Osteocyte (in vitro differentiated cells): ENCODE results near the gene PPP2R2B. TPM values are rescaled to one million over a fixed set of nuclear protein-coding genes. Genes with fewer than 3 reads are reported as not detected.

Experiments used
- DNase-seq: peaks from one replicate; pipeline ENCODE4 v3.0.0; 2021; ENCODE audit warnings: mixed read lengths; ENCODE audit not compliant: unreplicated experiment; ENCODE audit errors: extremely low spot score
- H3K27ac Mint-ChIP-seq: one replicate; pipeline ENCODE4 v1.8.0; 2021; ENCODE audit warnings: mild to moderate bottlenecking, mixed read lengths; ENCODE audit not compliant: unreplicated experiment
- H3K27me3 Mint-ChIP-seq: one replicate; pipeline ENCODE4 v1.8.0; 2021; ENCODE audit warnings: mixed read lengths; ENCODE audit not compliant: unreplicated experiment
- H3K36me3 Mint-ChIP-seq: one replicate; pipeline ENCODE4 v1.8.0; 2021; ENCODE audit warnings: mixed read lengths; ENCODE audit not compliant: unreplicated experiment
- H3K4me1 Mint-ChIP-seq: one replicate; pipeline ENCODE4 v1.8.0; 2021; ENCODE audit warnings: mixed read lengths; ENCODE audit not compliant: unreplicated experiment
- H3K4me3 Mint-ChIP-seq: one replicate; pipeline ENCODE4 v1.8.0; 2021; ENCODE audit warnings: mild to moderate bottlenecking, moderate library complexity, mixed read lengths; ENCODE audit not compliant: unreplicated experiment
- H3K9me3 Mint-ChIP-seq: one replicate; pipeline ENCODE4 v1.8.0; 2021; ENCODE audit warnings: mixed read lengths; ENCODE audit not compliant: unreplicated experiment
- CTCF ChIP-seq: fragments of 200-600 bp; sonication (generic); IDR thresholded peaks from 2 replicates; pipeline ENCODE4 v1.5.0; 2021; ENCODE audit warnings: antibody characterized with exemption, mild to moderate bottlenecking, moderate library complexity
- total RNA-seq: library from RNA; stranded (reverse); gene quantifications from 2 replicates; pipeline ENCODE4 v1.2.1, GENCODE V29; 2021

The PPP2R2B gene
- total RNA-seq, 1 donor from 2014 or later = not detected

- Mint-ChIP-seq H3K27ac (no peak overlapping the region), H3K4me1 (no peaks in the 10 kb centered on the region), H3K27me3 (peaks cover 30% of the 10 kb centered on the region), H3K9me3 (no peaks in the 10 kb centered on the region), H3K36me3 (no peaks in the 10 kb centered on the region), H3K4me3 (no peak overlapping the region)
- TF ChIP-seq CTCF = no peak
- DNase-seq = no peak
Measured at GRCh38 chr5:146553446-146553845, 325.1 kb downstream of the PPP2R2B start.

- no peak overlapping the region for H3K27ac Mint-ChIP-seq
- no peak overlapping the region for H3K4me3 Mint-ChIP-seq
- no peaks in the 10 kb centered on the region for H3K36me3 Mint-ChIP-seq
- peaks cover 25% of the 10 kb centered on the region for H3K27me3 Mint-ChIP-seq
- DNase-seq = no peak
- no peak for TF ChIP-seq CTCF
- no peaks in the 10 kb centered on the region for H3K4me1 Mint-ChIP-seq
- H3K9me3 Mint-ChIP-seq = no peaks in the 10 kb centered on the region
Measured at GRCh38 chr5:146549615-146550014, 328.9 kb downstream of the PPP2R2B start.

- TF ChIP-seq CTCF = no peak
- no peaks in the 10 kb centered on the region for H3K9me3 Mint-ChIP-seq
- H3K4me1 Mint-ChIP-seq = no peaks in the 10 kb centered on the region
- no peaks in the 10 kb centered on the region for H3K36me3 Mint-ChIP-seq
- H3K27ac Mint-ChIP-seq = no peak overlapping the region
- peaks cover 18% of the 10 kb centered on the region for H3K27me3 Mint-ChIP-seq
- no peak for DNase-seq
- no peak overlapping the region for H3K4me3 Mint-ChIP-seq
Measured at GRCh38 chr5:146548781-146549449, 329.6 kb downstream of the PPP2R2B start.

GRCh38 chr5:146544232-146544631 lies 334.3 kb downstream of the PPP2R2B start:
- Mint-ChIP-seq H3K36me3 (no peaks in the 10 kb centered on the region), H3K4me1 (peaks cover 3% of the 10 kb centered on the region), H3K9me3 (no peaks in the 10 kb centered on the region), H3K27me3 (peaks cover 5% of the 10 kb centered on the region), H3K27ac (no peak overlapping the region), H3K4me3 (no peak overlapping the region)
- no peak for TF ChIP-seq CTCF
- DNase-seq = no peak

- H3K9me3 Mint-ChIP-seq = no peaks in the 10 kb centered on the region
- no peak overlapping the region for H3K27ac Mint-ChIP-seq
- TF ChIP-seq CTCF = peak; percentile 85
- H3K27me3 Mint-ChIP-seq = peaks cover 6% of the 10 kb centered on the region
- H3K4me1 Mint-ChIP-seq = peaks cover 3% of the 10 kb centered on the region
- H3K4me3 Mint-ChIP-seq = no peak overlapping the region
- DNase-seq = no peak
- H3K36me3 Mint-ChIP-seq = no peaks in the 10 kb centered on the region
Measured at GRCh38 chr5:146541958-146542849, 336.4 kb downstream of the PPP2R2B start.
